HG03469 (cell line): ENCODE results near the gene CAPS.
"Not testable (repeated sequence)": the region's sequence is repeated elsewhere in the genome, so short reads cannot be mapped to it uniquely, and the experiment has no call there.

Experiments used
- ATAC-seq: cut with Tn5 transposase; IDR thresholded peaks from one replicate; pipeline ENCODE4 v1.9.1; 2021; ENCODE audit warnings: mild to moderate bottlenecking, moderate library complexity, moderate number of reproducible peaks; ENCODE audit not compliant: unreplicated experiment

CAPS gene

GRCh38 chr19:5953680-5954213 lies 39.7 kb downstream of the CAPS start:
- ATAC-seq = no peak

- ATAC-seq = no peak
Measured at GRCh38 chr19:5954293-5954692, 40.2 kb downstream of the CAPS start.

- no peak for ATAC-seq
Measured at GRCh38 chr19:5955636-5955935, 41.5 kb downstream of the CAPS start.

GRCh38 chr19:5956323-5956722 lies 42.3 kb downstream of the CAPS start:
- no peak for ATAC-seq

- ATAC-seq = no peak
Measured at GRCh38 chr19:5956728-5957127, 42.7 kb downstream of the CAPS start.

- ATAC-seq = no peak
Measured at GRCh38 chr19:5957170-5957569, 43.1 kb downstream of the CAPS start.

GRCh38 chr19:5958074-5958850 lies 44.2 kb downstream of the CAPS start:
- ATAC-seq = no peak

- ATAC-seq = no peak
Measured at GRCh38 chr19:5958851-5959122, 44.7 kb downstream of the CAPS start.

GRCh38 chr19:5959260-5960004 lies 45.4 kb downstream of the CAPS start:
- no peak for ATAC-seq

- no peak for ATAC-seq
Measured at GRCh38 chr19:5960005-5961001, 46.2 kb downstream of the CAPS start.

- ATAC-seq = not testable (repeated sequence)
Measured at GRCh38 chr19:5961641-5961968, 47.6 kb downstream of the CAPS start.

- ATAC-seq = no peak
Measured at GRCh38 chr19:5961969-5962945, 48.2 kb downstream of the CAPS start.

- ATAC-seq = not testable (repeated sequence)
Measured at GRCh38 chr19:5963259-5963658, 49.2 kb downstream of the CAPS start.

- ATAC-seq = no peak
Measured at GRCh38 chr19:5963855-5964254, 49.8 kb downstream of the CAPS start.

GRCh38 chr19:5964816-5965565 lies 50.9 kb downstream of the CAPS start:
- ATAC-seq = no peak
